K562 (cell line): Measurements from ENCODE around the gene FKBP9. TPM values are rescaled to one million over a fixed set of nuclear protein-coding genes. Genes with fewer than 3 reads are reported as not detected.

Experiments
- ATAC-seq: fragments of 200-7000 bp; cut with Tn5 transposase; 3 replicates; pipeline ENCODE4 v1.9.1; 2020; ENCODE audit warnings: moderate library complexity
- Bru-seq: library from RNA; stranded (reverse); fragments of 400-500 nt; gene quantifications from one replicate; lab custom pipeline; 2021; lab: Mats Ljungman, UMichigan
- BruChase-seq, 2 experiments: library from RNA; stranded (reverse); fragments of 400-500 nt; gene quantifications; one replicate each; lab custom pipeline; 2021; lab: Mats Ljungman, UMichigan
- BruUV-seq: library from RNA; stranded (reverse); fragments of 400-500 nt; replicated peaks from 2 replicates; lab custom pipeline; 2021; lab: Mats Ljungman, UMichigan
- CTCF ChIA-PET: fragments of 300-600 bp; formaldehyde crosslinking; extraction: SDS; loops from one replicate; lab custom pipeline; 2021; ENCODE audit warnings: low intra/inter-chr PET ratio; lab: Yijun Ruan, JAX
- POLR2A ChIA-PET: fragments of 300-600, 350-650 bp; sonication (Branson Sonifier 250); formaldehyde crosslinking; extraction: SDS; loops from one replicate; lab custom pipeline; 2021; ENCODE audit warnings: antibody characterized with exemption, inconsistent platforms; lab: Yijun Ruan, JAX
- DNase-seq, 4 experiments: peaks; one replicate each; pipeline versions ENCODE4 v3.0.0 to v3.0.0-alpha.2; 2011 to 2018; ENCODE audit warnings: low spot score in 3 of 4, mixed read lengths in 3 of 4; ENCODE audit errors: extremely low read depth in 1 of 4
- FAIRE-seq: peaks from 2 replicates; lab custom pipeline; 2011; peaks lifted over from hg19 to GRCh38; lab: Jason Lieb, UNC
- H2AFZ ChIP-seq: 2 replicates; pipeline ENCODE4 v1.6.0; 2011; ENCODE audit warnings: low read depth, low read length, control low read depth, inconsistent platforms
- H3K27ac ChIP-seq: fragments of 200-600 bp; 3 replicates; pipeline ENCODE4 v1.8.0; 2011; ENCODE audit warnings: low read depth, mild to moderate bottlenecking, control low read depth, inconsistent platforms, low read length, moderate library complexity, mixed read lengths; ENCODE audit errors: extremely low read depth
- H3K27me3 ChIP-seq, 2 experiments: fragments of 300-600 bp in 1 of 2; 2 replicates in 1 of 2; 3 replicates in 1 of 2; pipeline versions ENCODE4 v1.6.0 to v1.8.0; 2011; ENCODE audit warnings: inconsistent platforms in 2 of 2, low read length in 2 of 2, mild to moderate bottlenecking in 1 of 2, mixed read lengths in 1 of 2, moderate library complexity in 1 of 2; ENCODE audit not compliant: control insufficient read depth in 2 of 2, insufficient read depth in 2 of 2
- H3K36me3 ChIP-seq: fragments of 300-600 bp; 3 replicates; pipeline ENCODE4 v1.8.0; 2011; ENCODE audit warnings: mild to moderate bottlenecking, low read length, inconsistent platforms; ENCODE audit not compliant: control insufficient read depth, insufficient read depth
- H3K4me1 ChIP-seq, 2 experiments: fragments of 200-600 bp in 1 of 2; replicated peaks in 1 of 2; 2 replicates in 1 of 2; 3 replicates in 1 of 2; pipeline versions ENCODE4 v1.5.1 to v1.8.0; 2011; ENCODE audit warnings: inconsistent platforms in 2 of 2, low read length in 2 of 2, mild to moderate bottlenecking in 1 of 2, mixed read lengths in 1 of 2, moderate library complexity in 1 of 2; ENCODE audit not compliant: control insufficient read depth in 2 of 2, insufficient read depth in 2 of 2
- H3K4me2 ChIP-seq: 2 replicates; pipeline ENCODE4 v1.6.1; 2011; ENCODE audit warnings: low read length, control low read depth, inconsistent platforms, mixed read lengths; ENCODE audit not compliant: insufficient read depth
- H3K4me3 ChIP-seq: fragments of 200-600 bp; sonication (generic), shearing (Covaris generic); 2 replicates; pipeline ENCODE4 v1.5.1; 2016; ENCODE audit warnings: control low read depth, inconsistent platforms
- H3K79me2 ChIP-seq: fragments of 200-600 bp; 3 replicates; pipeline ENCODE4 v1.8.0; 2011; ENCODE audit warnings: low read length, inconsistent platforms; ENCODE audit not compliant: control insufficient read depth, insufficient read depth
- H3K9ac ChIP-seq, 2 experiments: 2 replicates each; pipeline versions ENCODE4 v1.6.0 to v1.6.1; 2011; ENCODE audit warnings: low read depth in 2 of 2, low read length in 2 of 2, control low read depth in 1 of 2, inconsistent platforms in 1 of 2, mild to moderate bottlenecking in 1 of 2, mixed read lengths in 1 of 2; ENCODE audit not compliant: insufficient read depth in 1 of 2
- H3K9me1 ChIP-seq: one replicate; pipeline ENCODE4 v1.6.0; 2011; ENCODE audit warnings: inconsistent platforms, mild to moderate bottlenecking, low read length, moderate library complexity; ENCODE audit not compliant: control insufficient read depth, insufficient read depth
- H3K9me3 ChIP-seq: replicated peaks from 2 replicates; pipeline ENCODE4 v1.5.1; 2011; ENCODE audit warnings: low read depth, low read length, inconsistent platforms; ENCODE audit not compliant: control insufficient read depth, insufficient read depth
- H4K20me1 ChIP-seq: replicated peaks from 2 replicates; pipeline ENCODE4 v1.6.1; 2011; ENCODE audit warnings: low read length, inconsistent platforms, mixed read lengths; ENCODE audit not compliant: control insufficient read depth, insufficient read depth
- ADNP ChIP-seq: fragments of 200-800 bp; sonication (Bioruptor generic); IDR thresholded peaks from 2 replicates; pipeline ENCODE4 v1.6.1; 2016; ENCODE audit warnings: missing genetic modification characterization, missing compliant biosample characterization
- BCOR ChIP-seq: fragments of 450-650 bp; IDR thresholded peaks from 2 replicates; pipeline ENCODE4 v1.6.1; 2016
- CSDE1 ChIP-seq, 2 experiments: fragments of 450-650 bp; IDR thresholded peaks; 2 replicates each; pipeline ENCODE4 v1.6.1; 2016; ENCODE audit warnings: mild to moderate bottlenecking in 1 of 2
- RBBP5 ChIP-seq: fragments of 200-600 bp; sonication (generic); IDR thresholded peaks from 2 replicates; pipeline ENCODE4 v1.6.1; 2012; ENCODE audit warnings: borderline replicate concordance, mild to moderate bottlenecking, low read length, control low read depth, inconsistent platforms; ENCODE audit not compliant: insufficient read depth, poor library complexity, severe bottlenecking
- SIX5 ChIP-seq, 2 experiments: IDR thresholded peaks; 2 replicates each; pipeline ENCODE4 v1.6.1; 2011; ENCODE audit warnings: low read length in 2 of 2, borderline replicate concordance in 1 of 2, low read depth in 1 of 2, mild to moderate bottlenecking in 1 of 2, moderate library complexity in 1 of 2; ENCODE audit not compliant: insufficient read depth in 1 of 2
- SMARCA5 ChIP-seq: fragments of 450-650 bp; IDR thresholded peaks from 2 replicates; pipeline ENCODE4 v1.6.1; 2016
- SREBF1 ChIP-seq: fragments of 150-350 bp; IDR thresholded peaks from 2 replicates; pipeline ENCODE4 v1.6.1; 2014; ENCODE audit warnings: antibody characterized with exemption, low read depth, low read length, borderline replicate concordance
- SRSF3 ChIP-seq: fragments of 200-400 bp; formaldehyde crosslinking; IDR thresholded peaks from 2 replicates; pipeline ENCODE4 v1.6.1; 2016; ENCODE audit warnings: mild to moderate bottlenecking, low read length, moderate library complexity; ENCODE audit not compliant: insufficient read depth
- TCF3 ChIP-seq: sonication (generic); formaldehyde crosslinking; IDR thresholded peaks from 2 replicates; pipeline ENCODE4 v1.4.0; 2020; ENCODE audit warnings: mild to moderate bottlenecking, missing genetic modification reagents
- TFAM ChIP-seq: fragments of 250-450 bp; sonication (Bioruptor Pico); conservative IDR thresholded peaks from 2 replicates; pipeline ENCODE4 v1.5.0; 2021; ENCODE audit warnings: mild to moderate bottlenecking, moderate library complexity
- ZBTB8A ChIP-seq: fragments of 450-650 bp; IDR thresholded peaks from 2 replicates; pipeline ENCODE4 v1.6.1; 2018; ENCODE audit warnings: mild to moderate bottlenecking, moderate library complexity; ENCODE audit not compliant: partially characterized antibody
- ZNF561 ChIP-seq: fragments of 450-650 bp; formaldehyde crosslinking; conservative IDR thresholded peaks from 2 replicates; pipeline ENCODE4 v1.4.0; 2020; ENCODE audit warnings: mild to moderate bottlenecking, moderate library complexity
- WGBS: fragments of 100-300 bp; shearing (Covaris generic); methylation state at CpG from one replicate; pipeline ENCODE4 v1.1.6; 2016; ENCODE audit warnings: low coverage, mixed read lengths; ENCODE audit not compliant: insufficient coverage; ENCODE audit errors: missing lambda C conversion rate; 5-methylcytosine and 5-hydroxymethylcytosine counted together
- in situ Hi-C: fragments of 300-500 bp; cut with MboI; formaldehyde crosslinking; loops from 4 replicates; pipeline ENCODE4 v1.15.0; 2018; ENCODE audit warnings: inconsistent platforms, mixed read lengths
- intact Hi-C: fragments of 100-400 bp; cut with micrococcal nuclease; formaldehyde crosslinking; loops from 2 replicates; pipeline ENCODE4 v1.14.2; 2022
- long read RNA-seq, 3 experiments: library from polyadenylated mRNA in 2 of 3; library from RNA in 1 of 3; unstranded in 2 of 3; stranded (forward) in 1 of 3; transcript quantifications; one replicate each; pipeline ENCODE4 v2.0.0, GENCODE V29; 2019 to 2022
- polyA minus RNA-seq, 3 experiments: library from RNA; depleted of rRNA, polyadenylated mRNA; stranded (reverse); fragments of >200 nt; gene quantifications; 2 replicates each; pipeline ENCODE4 v1.2.3, GENCODE V29; 2011
- polyA plus RNA-seq, 8 experiments: library from polyadenylated mRNA; depleted of rRNA in 4 of 8; stranded (reverse) in 5 of 8; unstranded in 3 of 8; fragments of >200 nt; fragmentation: Nextera tagmentation in 2 of 8; fragmentation: Illumina TruSeq in 1 of 8; extraction: Ambion mirVana in 2 of 8; extraction: Trizol in 1 of 8; gene quantifications; 2 replicates each; pipeline versions ENCODE4 v1.2.1 to v1.2.3, GENCODE V29; 2011 to 2014; ENCODE audit warnings: inconsistent platforms in 1 of 8, missing spikeins in 1 of 8
- total RNA-seq, 7 experiments: library from RNA; depleted of rRNA in 6 of 7; stranded (reverse); fragments of >200 nt in 6 of 7; fragmentation: Illumina TruSeq in 2 of 7; extraction: Trizol in 2 of 7; gene quantifications; 2 replicates each; pipeline versions ENCODE4 v1.2.1 to v1.2.3, GENCODE V29; 2011 to 2021; ENCODE audit warnings: low replicate concordance in 1 of 7
- TF ChIP-seq, protein P1 (sequence below): fragments of 450-650 bp; IDR thresholded peaks from 2 replicates; pipeline ENCODE4 v1.6.1; 2014; ENCODE audit warnings: low read depth, mild to moderate bottlenecking, moderate library complexity, borderline replicate concordance

FKBP9 gene, protein sequence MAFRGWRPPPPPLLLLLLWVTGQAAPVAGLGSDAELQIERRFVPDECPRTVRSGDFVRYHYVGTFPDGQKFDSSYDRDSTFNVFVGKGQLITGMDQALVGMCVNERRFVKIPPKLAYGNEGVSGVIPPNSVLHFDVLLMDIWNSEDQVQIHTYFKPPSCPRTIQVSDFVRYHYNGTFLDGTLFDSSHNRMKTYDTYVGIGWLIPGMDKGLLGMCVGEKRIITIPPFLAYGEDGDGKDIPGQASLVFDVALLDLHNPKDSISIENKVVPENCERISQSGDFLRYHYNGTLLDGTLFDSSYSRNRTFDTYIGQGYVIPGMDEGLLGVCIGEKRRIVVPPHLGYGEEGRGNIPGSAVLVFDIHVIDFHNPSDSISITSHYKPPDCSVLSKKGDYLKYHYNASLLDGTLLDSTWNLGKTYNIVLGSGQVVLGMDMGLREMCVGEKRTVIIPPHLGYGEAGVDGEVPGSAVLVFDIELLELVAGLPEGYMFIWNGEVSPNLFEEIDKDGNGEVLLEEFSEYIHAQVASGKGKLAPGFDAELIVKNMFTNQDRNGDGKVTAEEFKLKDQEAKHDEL
- total RNA-seq (2011; cell fraction: chromatin; rRNA removed; ENCODE audit: low replicate concordance) = 60.0 and 63.9 TPM in 2 replicates
- 53.8 and 63.0 TPM in 2 replicates for total RNA-seq (2011; cell fraction: nucleolus; rRNA removed)
- total RNA-seq (2011; cell fraction: nucleoplasm; rRNA removed) = 56.3 and 59.8 TPM in 2 replicates
- 14.4 and 18.6 TPM in 2 replicates for total RNA-seq (2014; rRNA removed)
- total RNA-seq (2014; rRNA removed; fragmentation: Illumina TruSeq; extraction: Trizol) = 18.8 and 19.2 TPM in 2 replicates
- total RNA-seq (2015; rRNA removed; fragmentation: Illumina TruSeq; extraction: Trizol) = 17.0 and 17.8 TPM in 2 replicates
- total RNA-seq (2021) = 23.7 and 27.2 TPM in 2 replicates
- polyA plus RNA-seq (2011; rRNA removed) = 15.9 and 18.6 TPM in 2 replicates
- polyA plus RNA-seq (2011; cell fraction: cytosol; rRNA removed) = 16.3 and 28.5 TPM in 2 replicates
- polyA plus RNA-seq (2011; cell fraction: nucleus; rRNA removed) = 17.6 and 26.7 TPM in 2 replicates
- 24.7 and 37.0 TPM in 2 replicates for polyA plus RNA-seq (2012)
- polyA plus RNA-seq (2014; fragmentation: Illumina TruSeq; extraction: Trizol) = 15.8 and 16.7 TPM in 2 replicates
- 1 to 10 TPM; 5.9 to 8.1 TPM for polyA plus RNA-seq (2014; fragmentation: Nextera tagmentation; extraction: Ambion mirVana)
- 10.9 and 12.2 TPM in 2 replicates for polyA plus RNA-seq (2014; rRNA removed)
- 55.7 and 77.7 TPM in 2 replicates for polyA minus RNA-seq (2011; rRNA and poly(A)+ RNA removed)
- 11.5 and 28.3 TPM in 2 replicates for polyA minus RNA-seq (2011; cell fraction: cytosol; rRNA and poly(A)+ RNA removed)
- 9.7 and 17.9 TPM in 2 replicates for polyA minus RNA-seq (2011; cell fraction: nucleus; rRNA and poly(A)+ RNA removed)
- Bru-seq, nascent RNA = percentile 60 among the genes with signal in this experiment
- percentile 62 among the genes with signal in this experiment for BruChase-seq, experiment 1, labeled RNA remaining after a 2-hour chase
- BruChase-seq, experiment 2, labeled RNA remaining after a 6-hour chase = percentile 62 among the genes with signal in this experiment
- long read RNA-seq, experiment 1, transcript FKBP9-201 (10 exons, 3,462 nt) = major isoform, 77 of 102 reads
- long read RNA-seq, experiment 1, partial matches to known transcripts = 5 of 102 reads
- long read RNA-seq, experiment 1, other reads (novel, unspliced or antisense) = 17 of 102 reads
- long read RNA-seq, experiment 2, transcript FKBP9-201 (10 exons, 3,462 nt) = major isoform, 5 of 14 reads
- long read RNA-seq, experiment 2, partial matches to known transcripts = 0 of 14 reads
- long read RNA-seq, experiment 2, other reads (novel, unspliced or antisense) = 9 of 14 reads
- long read RNA-seq, experiment 3, partial matches to known transcripts = 0 of 5 reads
- long read RNA-seq, experiment 3, other reads (novel, unspliced or antisense) = 3 of 5 reads

DNA sequence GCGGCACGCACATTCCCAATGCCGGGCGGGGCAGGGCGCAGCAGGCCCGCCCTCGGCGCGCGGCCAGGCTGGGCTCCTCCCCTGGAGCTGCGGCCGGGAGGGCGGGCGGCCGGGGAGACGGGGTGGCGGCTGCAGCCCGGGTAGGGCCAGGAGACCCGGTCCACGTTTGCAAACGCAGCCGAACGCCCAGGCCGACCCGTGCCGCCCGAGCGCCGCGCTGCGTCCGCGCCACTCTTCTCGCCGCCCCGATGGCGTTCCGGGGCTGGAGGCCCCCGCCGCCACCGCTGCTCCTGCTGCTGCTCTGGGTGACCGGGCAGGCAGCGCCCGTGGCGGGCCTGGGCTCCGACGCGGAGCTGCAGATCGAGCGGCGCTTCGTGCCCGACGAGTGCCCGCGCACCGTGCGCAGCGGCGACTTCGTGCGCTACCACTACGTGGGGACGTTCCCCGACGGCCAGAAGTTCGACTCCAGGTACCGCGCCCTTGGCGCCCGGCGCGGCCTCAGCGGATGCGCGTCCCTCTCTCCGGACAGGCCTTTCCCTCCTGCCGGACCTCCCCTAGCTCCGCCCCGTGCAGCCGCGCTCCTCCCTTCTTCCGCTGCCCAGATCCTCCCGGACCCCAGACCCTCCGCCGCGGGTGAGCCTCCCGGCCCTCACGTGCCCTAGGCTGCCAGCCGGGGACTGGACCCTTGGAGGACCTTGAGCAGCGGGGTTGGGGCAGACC is at the start of gene FKBP9:
Gene FKBP9, plus strand, starts transcription at position 115 of the 720 bp plus-strand sequence. Its CDS starts 134 bp downstream, at position 249.
- Histone ChIP-seq H3K9ac (peak within 1 kb of the TSS; percentile 79 to 99), H3K36me3 (no peaks in the 10 kb centered on the region), H3K4me3 (peak within 1 kb of the TSS; percentile 90), H4K20me1 (no peaks in the 10 kb centered on the region), H3K4me2 (peak within 1 kb of the TSS; percentile 95), H3K9me1 (no peaks in the 10 kb centered on the region), H3K27me3 (no peaks in the 10 kb centered on the region), H3K4me1 (peaks cover 4 to 22% of the 10 kb centered on the region in 2 experiments; a peak in 4 of 5 replicates), H3K27ac (peak within 1 kb of the TSS; percentile 70), H3K9me3 (no peaks in the 10 kb centered on the region), H3K79me2 (peaks cover 5% of the 10 kb centered on the region; the same call in 1 of the 3 replicates), H2AFZ (peak within 1 kb of the TSS; percentile 98)
- FAIRE-seq (no peak), ATAC-seq (peak; percentile 95), DNase-seq (peak; percentile 86 to 95 (median 94))
- under 1% methylated on average over 29 of the region's 91 CpGs for WGBS
- ChIA-PET POLR2A (interaction anchor here (0.6 to 3.1 kb wide), 7 partner anchors 11 to 1099 kb away, joined by 3 to 21 read pairs (median 3); partner anchors contain the start of gene LSM5), CTCF (no interaction called here)
- TSS peak; percentile 88 for BruUV-seq
- in situ Hi-C loops = no loop called here
- intact Hi-C loops = loop anchor here (5.0 kb wide), 1 partner anchor 105 kb away; the partner anchor contains the start of gene NT5C3A
- TF ChIP-seq SREBF1 (no peak), ADNP (tag) (no peak), SRSF3 (no peak), ZNF561 (CRISPR knock-in tag) (no peak), RBBP5 (peak; percentile 95), TCF3 (CRISPR knock-in tag) (no peak; the same call in 1 of the 2 replicates), ZBTB8A (no peak), BCOR (no peak), CSDE1 (IDR thresholded peaks at IDR 0.05) (no peak), TFAM (no peak), SMARCA5 (no peak), SIX5 (IDR thresholded peaks at IDR 0.05; ENCODE audit: borderline replicate concordance in 1 of 2, insufficient read depth in 1 of 2, low read depth in 1 of 2, low read length in 2 of 2) (no peak)
- TF ChIP-seq, protein P1, sequence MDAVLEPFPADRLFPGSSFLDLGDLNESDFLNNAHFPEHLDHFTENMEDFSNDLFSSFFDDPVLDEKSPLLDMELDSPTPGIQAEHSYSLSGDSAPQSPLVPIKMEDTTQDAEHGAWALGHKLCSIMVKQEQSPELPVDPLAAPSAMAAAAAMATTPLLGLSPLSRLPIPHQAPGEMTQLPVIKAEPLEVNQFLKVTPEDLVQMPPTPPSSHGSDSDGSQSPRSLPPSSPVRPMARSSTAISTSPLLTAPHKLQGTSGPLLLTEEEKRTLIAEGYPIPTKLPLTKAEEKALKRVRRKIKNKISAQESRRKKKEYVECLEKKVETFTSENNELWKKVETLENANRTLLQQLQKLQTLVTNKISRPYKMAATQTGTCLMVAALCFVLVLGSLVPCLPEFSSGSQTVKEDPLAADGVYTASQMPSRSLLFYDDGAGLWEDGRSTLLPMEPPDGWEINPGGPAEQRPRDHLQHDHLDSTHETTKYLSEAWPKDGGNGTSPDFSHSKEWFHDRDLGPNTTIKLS = peak; percentile 39; the same call in 1 of the 2 replicates
